PC-9 (cell line): ENCODE measurements around the gene OR5B21. TPM values are rescaled to one million over a fixed set of nuclear protein-coding genes. Genes with fewer than 3 reads are reported as not detected.

Experiments used
- BruUV-seq: library from RNA; stranded (reverse); fragments of 400-500 nt; replicated peaks from 2 replicates; lab custom pipeline; 2021; lab: Mats Ljungman, UMichigan
- CTCF ChIA-PET: fragments of 300-600 bp; sonication (Branson Sonifier 250); formaldehyde crosslinking; loops from one replicate; lab custom pipeline; 2022; ENCODE audit warnings: antibody characterized with exemption; lab: Charles Lee
- POLR2A ChIA-PET: fragments of 300-600 bp; sonication (Branson Sonifier 250); formaldehyde crosslinking; loops from one replicate; lab custom pipeline; 2022; ENCODE audit warnings: antibody characterized with exemption; ENCODE audit not compliant: unreplicated experiment; lab: Charles Lee
- DNase-seq, 2 experiments: peaks; one replicate each; pipeline versions ENCODE4 v3.0.0 to v3.0.0-alpha.2; 2015 to 2022; ENCODE audit warnings: mixed read lengths in 1 of 2
- H2AFZ ChIP-seq: fragments of 200-600 bp; sonication (generic); 2 replicates; pipeline ENCODE4 v1.8.1; 2017; ENCODE audit warnings: antibody characterized with exemption
- H3F3A ChIP-seq: fragments of 200-600 bp; sonication (generic); 2 replicates; pipeline ENCODE4 v1.8.1; 2017; ENCODE audit warnings: antibody characterized with exemption, mild to moderate bottlenecking, low read depth; ENCODE audit not compliant: insufficient read depth
- H3K27ac ChIP-seq: fragments of 200-600 bp; sonication (generic); 2 replicates; pipeline ENCODE4 v1.6.1; 2016; ENCODE audit warnings: mixed run types
- H3K27me3 ChIP-seq: fragments of 200-600 bp; sonication (generic); 2 replicates; pipeline ENCODE4 v1.6.1; 2016; ENCODE audit warnings: low read depth, mixed run types; ENCODE audit not compliant: insufficient read depth
- H3K36me3 ChIP-seq: fragments of 200-600 bp; sonication (generic); 2 replicates; pipeline ENCODE4 v1.6.1; 2016; ENCODE audit warnings: low read depth, mixed run types
- H3K4me1 ChIP-seq: fragments of 200-600 bp; sonication (generic); replicated peaks from 2 replicates; pipeline ENCODE4 v1.6.1; 2016; ENCODE audit warnings: mixed run types; ENCODE audit not compliant: insufficient read depth
- H3K4me2 ChIP-seq: fragments of 200-600 bp; sonication (generic); 2 replicates; pipeline ENCODE4 v1.6.1; 2017; ENCODE audit warnings: mixed run types
- H3K4me3 ChIP-seq: fragments of 200-600 bp; sonication (generic); 2 replicates; pipeline ENCODE4 v1.6.1; 2016; ENCODE audit warnings: mixed run types
- H3K79me2 ChIP-seq: fragments of 200-600 bp; sonication (generic); 2 replicates; pipeline ENCODE4 v1.6.1; 2017; ENCODE audit warnings: low read depth, mixed run types
- H3K9me2 ChIP-seq: fragments of 200-600 bp; sonication (generic); 2 replicates; pipeline ENCODE4 v1.8.1; 2017; ENCODE audit warnings: mild to moderate bottlenecking; ENCODE audit not compliant: insufficient read depth
- H3K9me3 ChIP-seq: fragments of 200-600 bp; sonication (generic); 2 replicates; pipeline ENCODE4 v1.8.1; 2016; ENCODE audit warnings: low read depth; ENCODE audit not compliant: insufficient read depth
- H4K20me1 ChIP-seq: fragments of 200-600 bp; sonication (generic); 2 replicates; pipeline ENCODE4 v1.8.1; 2017; ENCODE audit not compliant: insufficient read depth
- EZH2 ChIP-seq: fragments of 200-600 bp; sonication (generic); IDR thresholded peaks from 2 replicates; pipeline ENCODE4 v1.8.0; 2017; ENCODE audit warnings: antibody characterized with exemption, low read depth
- intact Hi-C: fragments of 100-400 bp; cut with micrococcal nuclease; formaldehyde crosslinking; loops from one replicate; pipeline ENCODE4 v1.10.0; 2022; ENCODE audit not compliant: unreplicated experiment
- total RNA-seq: library from RNA; stranded (reverse); gene quantifications from 2 replicates; pipeline ENCODE4 v1.2.3, GENCODE V29; 2021
- TF ChIP-seq, protein P1 (sequence below): fragments of 200-600 bp; sonication (generic); conservative IDR thresholded peaks from 2 replicates; pipeline ENCODE4 v1.6.1; 2017; ENCODE audit warnings: mixed run types, antibody characterized with exemption, mild to moderate bottlenecking, moderate library complexity

The OR5B21 gene
- total RNA-seq, 1 experiment from 2014 or later: not detected

DNA sequence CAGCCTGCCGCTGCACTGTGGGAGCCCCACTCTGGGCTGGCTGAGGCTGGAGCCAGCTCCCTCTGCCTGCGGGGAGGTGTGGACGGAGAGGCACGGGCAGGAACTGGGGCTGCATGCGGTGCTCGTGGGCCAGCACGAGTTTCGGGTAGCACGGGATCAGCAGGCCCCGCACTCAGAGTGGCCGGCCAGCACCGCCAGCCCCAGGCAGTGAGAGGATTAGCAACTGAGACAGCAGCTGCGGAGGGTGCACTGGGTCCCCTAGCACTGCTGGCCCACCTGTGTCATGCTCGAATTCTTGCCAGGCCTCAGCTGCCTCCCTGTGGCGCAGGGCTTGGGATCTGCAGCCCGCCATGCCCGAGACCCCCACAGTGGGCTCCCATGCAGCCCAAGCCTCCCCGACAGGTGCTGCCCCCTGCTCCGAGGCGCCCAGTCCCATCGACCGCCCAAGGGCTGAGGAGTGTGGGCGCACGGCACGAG lies 24.0 kb upstream of the OR5B21 start:
- Histone ChIP-seq H3K4me1 (no peaks in the 10 kb centered on the region), H3K4me3 (no peak overlapping the region), H4K20me1 (no peaks in the 10 kb centered on the region), H3K36me3 (no peaks in the 10 kb centered on the region), H3K4me2 (no peak overlapping the region), H3K27me3 (no peaks in the 10 kb centered on the region), H3K27ac (no peak overlapping the region), H3K9me2 (no peaks in the 10 kb centered on the region), H3K79me2 (no peaks in the 10 kb centered on the region), H3F3A (no peaks in the 10 kb centered on the region), H3K9me3 (no peaks in the 10 kb centered on the region), H2AFZ (no peak overlapping the region)
- no peak for TF ChIP-seq EZH2
- TF ChIP-seq, protein P1, sequence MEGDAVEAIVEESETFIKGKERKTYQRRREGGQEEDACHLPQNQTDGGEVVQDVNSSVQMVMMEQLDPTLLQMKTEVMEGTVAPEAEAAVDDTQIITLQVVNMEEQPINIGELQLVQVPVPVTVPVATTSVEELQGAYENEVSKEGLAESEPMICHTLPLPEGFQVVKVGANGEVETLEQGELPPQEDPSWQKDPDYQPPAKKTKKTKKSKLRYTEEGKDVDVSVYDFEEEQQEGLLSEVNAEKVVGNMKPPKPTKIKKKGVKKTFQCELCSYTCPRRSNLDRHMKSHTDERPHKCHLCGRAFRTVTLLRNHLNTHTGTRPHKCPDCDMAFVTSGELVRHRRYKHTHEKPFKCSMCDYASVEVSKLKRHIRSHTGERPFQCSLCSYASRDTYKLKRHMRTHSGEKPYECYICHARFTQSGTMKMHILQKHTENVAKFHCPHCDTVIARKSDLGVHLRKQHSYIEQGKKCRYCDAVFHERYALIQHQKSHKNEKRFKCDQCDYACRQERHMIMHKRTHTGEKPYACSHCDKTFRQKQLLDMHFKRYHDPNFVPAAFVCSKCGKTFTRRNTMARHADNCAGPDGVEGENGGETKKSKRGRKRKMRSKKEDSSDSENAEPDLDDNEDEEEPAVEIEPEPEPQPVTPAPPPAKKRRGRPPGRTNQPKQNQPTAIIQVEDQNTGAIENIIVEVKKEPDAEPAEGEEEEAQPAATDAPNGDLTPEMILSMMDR: no peak
- ChIA-PET POLR2A (no interaction called here), CTCF (no interaction called here)
- no TSS peak for BruUV-seq
- intact Hi-C loops: no loop called here
- DNase-seq: no peak

DNA sequence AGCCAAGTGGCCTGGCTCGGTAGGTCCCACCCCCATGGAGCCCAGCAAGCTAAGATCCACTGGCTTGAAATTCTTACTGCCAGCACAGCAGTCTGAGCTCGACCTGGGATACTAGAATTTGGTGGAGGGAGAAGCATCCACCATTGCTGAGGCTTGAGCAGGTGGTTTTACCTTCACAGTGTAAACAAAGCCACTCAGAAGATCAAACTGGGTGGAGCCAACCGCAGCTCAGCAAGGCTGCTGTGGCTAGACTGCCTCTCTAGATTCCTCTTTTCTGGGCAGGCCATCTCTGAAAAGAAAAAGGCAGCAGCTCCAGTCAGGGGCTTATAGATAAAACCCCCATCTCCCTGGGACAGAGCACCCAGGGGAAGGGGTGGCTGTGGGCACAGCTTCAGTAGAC lies 22.3 kb upstream of the OR5B21 start:
- no peaks in the 10 kb centered on the region for H3K9me2 ChIP-seq
- no peaks in the 10 kb centered on the region for H3K9me3 ChIP-seq
- H3K36me3 ChIP-seq: no peaks in the 10 kb centered on the region
- POLR2A ChIA-PET: no interaction called here
- no peaks in the 10 kb centered on the region for H3K4me1 ChIP-seq
- H3K4me3 ChIP-seq: no peak overlapping the region
- H3K79me2 ChIP-seq: no peaks in the 10 kb centered on the region
- no peak overlapping the region for H3K4me2 ChIP-seq
- TF ChIP-seq EZH2: no peak
- TF ChIP-seq, protein P1: no peak
- H4K20me1 ChIP-seq: no peaks in the 10 kb centered on the region
- H3K27ac ChIP-seq: no peak overlapping the region
- CTCF ChIA-PET: no interaction called here
- H3F3A ChIP-seq: no peaks in the 10 kb centered on the region
- H2AFZ ChIP-seq: no peak overlapping the region
- H3K27me3 ChIP-seq: no peaks in the 10 kb centered on the region
- DNase-seq: no peak
- BruUV-seq: no TSS peak
- intact Hi-C loops: no loop called here

DNA sequence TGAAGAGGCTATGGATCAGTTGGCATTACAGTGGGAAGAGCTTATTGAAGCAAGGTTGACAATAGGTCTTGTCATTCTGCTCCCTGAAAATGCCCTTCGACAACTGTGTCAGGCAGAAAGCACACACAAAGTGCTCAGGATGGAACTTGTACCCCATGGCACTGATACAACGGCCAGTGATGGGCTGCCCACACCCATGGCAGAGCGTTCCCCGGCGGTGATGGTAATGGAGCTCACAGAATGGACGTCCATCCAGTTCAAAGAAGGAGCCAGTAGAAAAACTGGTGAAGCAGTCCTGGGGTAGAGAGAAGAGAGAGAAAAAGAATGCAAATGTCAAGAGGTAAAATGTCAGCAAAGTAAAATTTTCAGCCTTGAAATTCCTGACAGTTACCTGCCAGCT lies 19.5 kb upstream of the OR5B21 start:
- intact Hi-C loops: no loop called here
- H2AFZ ChIP-seq: no peak overlapping the region
- no peaks in the 10 kb centered on the region for H3K4me1 ChIP-seq
- TF ChIP-seq, protein P1: no peak
- no peak for TF ChIP-seq EZH2
- no peak overlapping the region for H3K4me3 ChIP-seq
- no peaks in the 10 kb centered on the region for H3K27me3 ChIP-seq
- H3F3A ChIP-seq: no peaks in the 10 kb centered on the region
- H3K36me3 ChIP-seq: no peaks in the 10 kb centered on the region
- CTCF ChIA-PET: interaction anchor here (0.6 kb wide), 1 partner anchor 30 kb away, joined by 3 read pairs; no protein-coding TSS in a partner anchor
- POLR2A ChIA-PET: no interaction called here
- no peak overlapping the region for H3K4me2 ChIP-seq
- H3K9me3 ChIP-seq: no peaks in the 10 kb centered on the region
- no peaks in the 10 kb centered on the region for H3K79me2 ChIP-seq
- no peak overlapping the region for H3K27ac ChIP-seq
- no peaks in the 10 kb centered on the region for H4K20me1 ChIP-seq
- no peak for DNase-seq
- no peaks in the 10 kb centered on the region for H3K9me2 ChIP-seq
- BruUV-seq: no TSS peak
